Fibroblast of lung (primary cell): ENCODE results near the gene KCNMA1. TPM values are rescaled to one million over a fixed set of nuclear protein-coding genes. Genes with fewer than 3 reads are reported as not detected.
"Not testable (repeated sequence)": the region's sequence is repeated elsewhere in the genome, so short reads cannot be mapped to it uniquely, and the experiment has no call there.

Experiments
- DNase-seq, 2 donors: peaks; one replicate each; pipeline versions ENCODE4 v3.0.0 to v3.0.0-alpha.2; 2010; ENCODE audit warnings: low read depth in 2 of 2
- H2AFZ ChIP-seq: 2 replicates; pipeline ENCODE4 v1.5.1; 2012; ENCODE audit warnings: low read length, control low read depth, inconsistent platforms
- H3K27ac ChIP-seq: 2 replicates; pipeline ENCODE4 v1.5.1; 2011; ENCODE audit warnings: low read length, control low read depth; ENCODE audit not compliant: insufficient read depth
- H3K27me3 ChIP-seq: 2 replicates; pipeline ENCODE4 v1.5.1; 2011; ENCODE audit warnings: mild to moderate bottlenecking, low read length; ENCODE audit not compliant: control insufficient read depth, insufficient read depth
- H3K36me3 ChIP-seq: 2 replicates; pipeline ENCODE4 v1.5.1; 2011; ENCODE audit warnings: low read length; ENCODE audit not compliant: control insufficient read depth, insufficient read depth
- H3K4me1 ChIP-seq: 2 replicates; pipeline ENCODE4 v1.5.1; 2011; ENCODE audit warnings: low read length; ENCODE audit not compliant: control insufficient read depth, insufficient read depth; ENCODE audit errors: extremely low read depth
- H3K4me2 ChIP-seq: 2 replicates; pipeline ENCODE4 v1.5.1; 2011; ENCODE audit warnings: low read length, control low read depth; ENCODE audit not compliant: insufficient read depth; ENCODE audit errors: extremely low read depth
- H3K4me3 ChIP-seq, 4 experiments: fragments of 200-600 bp in 1 of 4; sonication (generic) in 1 of 4; replicated peaks in 1 of 4; 2 replicates each; pipeline ENCODE4 v1.5.1; 2011 to 2016; ENCODE audit warnings: low read length in 4 of 4, low read depth in 3 of 4, mild to moderate bottlenecking in 3 of 4, control low read depth in 2 of 4, inconsistent platforms in 1 of 4, mixed read lengths in 1 of 4; ENCODE audit not compliant: insufficient read depth in 1 of 4; ENCODE audit errors: control extremely low read depth in 1 of 4
- H3K79me2 ChIP-seq: 2 replicates; pipeline ENCODE4 v1.5.1; 2012; ENCODE audit warnings: mild to moderate bottlenecking, low read length, inconsistent platforms; ENCODE audit not compliant: control insufficient read depth, insufficient read depth
- H3K9ac ChIP-seq: 2 replicates; pipeline ENCODE4 v1.5.1; 2011; ENCODE audit warnings: mild to moderate bottlenecking, low read length, control low read depth; ENCODE audit not compliant: insufficient read depth
- H3K9me3 ChIP-seq: 2 replicates; pipeline ENCODE4 v1.5.1; 2012; ENCODE audit warnings: low read depth, low read length; ENCODE audit not compliant: control insufficient read depth, insufficient read depth
- H4K20me1 ChIP-seq: 2 replicates; pipeline ENCODE4 v1.5.1; 2011; ENCODE audit warnings: low read length; ENCODE audit not compliant: control insufficient read depth, insufficient read depth; ENCODE audit errors: extremely low read depth
- EZH2 ChIP-seq: IDR thresholded peaks from 2 replicates; pipeline ENCODE4 v1.5.1; 2012; ENCODE audit warnings: low read length, control low read depth, mild to moderate bottlenecking; ENCODE audit errors: missing control alignments
- polyA plus RNA-seq, 2 donors: library from polyadenylated mRNA; depleted of rRNA in 1 of 2; stranded (reverse) in 1 of 2; unstranded in 1 of 2; fragments of >200 nt; gene quantifications; 2 replicates each; pipeline ENCODE4 v1.2.1, GENCODE V29; 2011 to 2012; ENCODE audit warnings: missing spikeins in 1 of 2
- total RNA-seq: library from RNA; depleted of rRNA; stranded (reverse); fragments of >200 nt; gene quantifications from 2 replicates; pipeline ENCODE4 v1.2.1, GENCODE V29; 2014
- TF ChIP-seq, protein P1 (sequence below), 2 donors: IDR thresholded peaks in 1 of 2; conservative IDR thresholded peaks in 1 of 2; 1 replicate in 1 of 2; 2 replicates in 1 of 2; pipeline ENCODE4 v1.5.1; 2011 to 2012; ENCODE audit warnings: low read length in 2 of 2, control low read depth in 1 of 2, inconsistent platforms in 1 of 2, low read depth in 1 of 2, mild to moderate bottlenecking in 1 of 2

The KCNMA1 gene
- total and polyA plus RNA-seq, 2 donors (not counting 1 experiment from before 2014, with no cell fraction given), result 31.0 to 138 TPM

GRCh38 chr10:77686096-77686495, 48.5 kb upstream of the KCNMA1 start:
- Histone ChIP-seq H3K4me2 (no peak overlapping the region), H3K36me3 (no peaks in the 10 kb centered on the region), H3K4me3 (no peak overlapping the region), H2AFZ (no peak overlapping the region), H3K9ac (no peak overlapping the region), H3K9me3 (no peaks in the 10 kb centered on the region), H3K79me2 (no peaks in the 10 kb centered on the region), H3K27ac (no peak overlapping the region), H4K20me1 (no peaks in the 10 kb centered on the region), H3K4me1 (no peaks in the 10 kb centered on the region), H3K27me3 (peaks cover 39% of the 10 kb centered on the region)
- TF ChIP-seq EZH2, result no peak
- TF ChIP-seq, protein P1, sequence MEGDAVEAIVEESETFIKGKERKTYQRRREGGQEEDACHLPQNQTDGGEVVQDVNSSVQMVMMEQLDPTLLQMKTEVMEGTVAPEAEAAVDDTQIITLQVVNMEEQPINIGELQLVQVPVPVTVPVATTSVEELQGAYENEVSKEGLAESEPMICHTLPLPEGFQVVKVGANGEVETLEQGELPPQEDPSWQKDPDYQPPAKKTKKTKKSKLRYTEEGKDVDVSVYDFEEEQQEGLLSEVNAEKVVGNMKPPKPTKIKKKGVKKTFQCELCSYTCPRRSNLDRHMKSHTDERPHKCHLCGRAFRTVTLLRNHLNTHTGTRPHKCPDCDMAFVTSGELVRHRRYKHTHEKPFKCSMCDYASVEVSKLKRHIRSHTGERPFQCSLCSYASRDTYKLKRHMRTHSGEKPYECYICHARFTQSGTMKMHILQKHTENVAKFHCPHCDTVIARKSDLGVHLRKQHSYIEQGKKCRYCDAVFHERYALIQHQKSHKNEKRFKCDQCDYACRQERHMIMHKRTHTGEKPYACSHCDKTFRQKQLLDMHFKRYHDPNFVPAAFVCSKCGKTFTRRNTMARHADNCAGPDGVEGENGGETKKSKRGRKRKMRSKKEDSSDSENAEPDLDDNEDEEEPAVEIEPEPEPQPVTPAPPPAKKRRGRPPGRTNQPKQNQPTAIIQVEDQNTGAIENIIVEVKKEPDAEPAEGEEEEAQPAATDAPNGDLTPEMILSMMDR (conservative IDR thresholded peaks at IDR 0.05 in 1 of 2, IDR thresholded peaks at IDR 0.05 in 1 of 2; ENCODE audit: low read depth in 1 of 2, low read length in 2 of 2), result no peak
- no peak for DNase-seq

DNA sequence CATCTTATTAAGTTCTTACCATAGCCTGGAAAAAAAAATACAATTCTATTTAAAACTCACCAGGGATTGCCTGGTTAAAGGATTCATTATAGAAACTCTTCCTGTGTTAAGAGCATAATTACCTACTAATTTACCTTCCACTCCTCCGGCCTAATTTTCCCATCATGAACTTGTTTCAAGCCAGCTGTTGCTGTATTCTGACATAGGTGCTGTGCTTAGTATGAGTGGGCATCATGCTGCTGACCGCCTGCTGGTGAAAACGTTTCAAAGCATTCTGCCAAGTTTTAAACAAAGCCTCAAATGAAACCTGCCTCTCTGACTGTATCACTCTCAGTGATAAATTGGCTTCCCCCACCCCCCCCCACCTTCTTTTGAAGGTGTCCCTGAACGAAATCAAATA, 47.8 kb upstream of the KCNMA1 start:
- DNase-seq, result no peak
- Histone ChIP-seq H3K27me3 (peaks cover 40% of the 10 kb centered on the region), H2AFZ (no peak overlapping the region), H3K4me1 (no peaks in the 10 kb centered on the region), H3K4me3 (no peak overlapping the region), H3K9ac (no peak overlapping the region), H3K36me3 (no peaks in the 10 kb centered on the region), H3K4me2 (no peak overlapping the region), H4K20me1 (no peaks in the 10 kb centered on the region), H3K27ac (no peak overlapping the region), H3K79me2 (no peaks in the 10 kb centered on the region), H3K9me3 (no peaks in the 10 kb centered on the region)
- no peak for TF ChIP-seq EZH2
- TF ChIP-seq, protein P1 (conservative IDR thresholded peaks at IDR 0.05 in 1 of 2, IDR thresholded peaks at IDR 0.05 in 1 of 2; ENCODE audit: low read depth in 1 of 2, low read length in 2 of 2), result no peak

DNA sequence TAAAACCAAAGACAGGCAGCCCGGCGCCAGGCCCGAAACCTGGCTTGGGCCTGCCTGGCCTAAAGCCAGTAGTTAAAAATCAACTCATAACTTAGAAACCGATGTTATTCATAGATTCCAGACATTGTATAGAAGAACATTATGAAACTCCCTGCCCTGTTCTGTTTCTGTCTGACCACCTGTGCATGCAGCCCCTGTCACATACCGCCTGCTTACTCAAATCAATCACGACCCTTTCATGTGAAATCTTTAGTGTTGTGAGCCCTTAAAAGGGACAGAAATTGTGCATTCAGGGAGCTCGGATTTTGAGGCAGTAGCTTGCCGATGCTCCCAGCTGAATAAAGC, 45.5 kb upstream of the KCNMA1 start:
- H4K20me1 ChIP-seq, H3K9me3 ChIP-seq, H3K4me2 ChIP-seq, H3K79me2 ChIP-seq, H3K27ac ChIP-seq, H3K36me3 ChIP-seq, H3K4me3 ChIP-seq, H3K4me1 ChIP-seq, H3K9ac ChIP-seq, DNase-seq, H2AFZ ChIP-seq: not testable (repeated sequence)
- peaks cover 36% of the 10 kb centered on the region for H3K27me3 ChIP-seq
